ENCODE data around the gene HSPA1L.
"Not testable (repeated sequence)": the region's sequence is repeated elsewhere in the genome, so short reads cannot be mapped to it uniquely, and the experiment has no call there.

The HSPA1L gene

GRCh38 chr6:31819871-31820299 is 4.8 kb upstream of the HSPA1L start:
- Histone ChIP-seq H3K27me3 (replicated peaks; ENCODE audit: control insufficient read depth, insufficient read depth, low read length) (no peaks in the 10 kb centered on the region), H3K4me3 (replicated peaks; ENCODE audit: low read depth, low read length) (no peak overlapping the region), H3K36me3 (ENCODE audit: control insufficient read depth, insufficient read depth, low read length) (no peaks in the 10 kb centered on the region)
- TF ChIP-seq CTCF (IDR thresholded peaks at IDR 0.05; ENCODE audit: insufficient read depth, low read length, poor library complexity, severe bottlenecking): no peak
- DNase-seq (ENCODE audit: extremely low read depth, insufficient read length): no peak

DNA sequence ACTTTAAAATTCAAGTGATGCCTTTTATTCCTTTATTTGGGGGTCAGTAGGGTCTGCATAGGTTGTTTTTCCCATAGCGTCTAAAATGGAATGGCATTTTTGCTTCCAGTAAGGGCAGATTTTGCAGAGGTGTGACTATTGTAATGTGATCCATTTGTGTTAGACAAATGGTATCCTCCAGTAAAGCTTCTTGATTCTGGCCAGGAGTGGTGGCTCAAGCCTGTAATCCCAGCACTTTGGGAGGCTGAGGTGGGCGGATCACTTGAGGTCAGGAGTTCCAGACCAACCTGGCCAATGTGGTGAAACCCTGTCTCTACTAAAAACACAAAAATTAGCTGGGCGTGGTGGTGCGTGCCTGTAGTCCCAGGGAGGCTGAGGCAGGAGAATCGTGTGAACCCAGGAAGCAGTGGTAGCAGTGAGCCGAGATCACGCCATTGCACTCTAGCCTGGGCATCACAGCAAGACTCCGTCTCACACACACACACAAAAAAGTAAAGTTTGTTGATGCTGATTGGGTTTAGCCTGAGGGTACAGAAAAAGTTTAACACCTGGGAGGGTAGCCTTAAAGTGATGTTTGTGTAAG is 2.9 kb upstream of the HSPA1L start:
- not testable (repeated sequence) for H3K36me3 ChIP-seq (ENCODE audit: control insufficient read depth, insufficient read depth, low read length); H3K27me3 ChIP-seq (replicated peaks; ENCODE audit: control insufficient read depth, insufficient read depth, low read length); DNase-seq (ENCODE audit: extremely low read depth, insufficient read length); H3K4me3 ChIP-seq (replicated peaks; ENCODE audit: low read depth, low read length)

DNA sequence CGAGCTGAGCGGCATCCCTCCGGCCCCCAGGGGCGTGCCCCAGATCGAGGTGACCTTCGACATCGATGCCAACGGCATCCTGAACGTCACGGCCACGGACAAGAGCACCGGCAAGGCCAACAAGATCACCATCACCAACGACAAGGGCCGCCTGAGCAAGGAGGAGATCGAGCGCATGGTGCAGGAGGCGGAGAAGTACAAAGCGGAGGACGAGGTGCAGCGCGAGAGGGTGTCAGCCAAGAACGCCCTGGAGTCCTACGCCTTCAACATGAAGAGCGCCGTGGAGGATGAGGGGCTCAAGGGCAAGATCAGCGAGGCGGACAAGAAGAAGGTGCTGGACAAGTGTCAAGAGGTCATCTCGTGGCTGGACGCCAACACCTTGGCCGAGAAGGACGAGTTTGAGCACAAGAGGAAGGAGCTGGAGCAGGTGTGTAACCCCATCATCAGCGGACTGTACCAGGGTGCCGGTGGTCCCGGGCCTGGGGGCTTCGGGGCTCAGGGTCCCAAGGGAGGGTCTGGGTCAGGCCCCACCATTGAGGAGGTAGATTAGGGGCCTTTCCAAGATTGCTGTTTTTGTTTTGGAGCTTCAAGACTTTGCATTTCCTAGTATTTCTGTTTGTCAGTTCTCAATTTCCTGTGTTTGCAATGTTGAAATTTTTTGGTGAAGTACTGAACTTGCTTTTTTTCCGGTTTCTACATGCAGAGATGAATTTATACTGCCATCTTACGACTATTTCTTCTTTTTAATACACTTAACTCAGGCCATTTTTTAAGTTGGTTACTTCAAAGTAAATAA is 2.2 kb upstream of the HSPA1L start:
- peak overlapping the region; percentile 53 for H3K4me3 ChIP-seq (replicated peaks; ENCODE audit: low read depth, low read length)
- not testable (repeated sequence) for H3K27me3 ChIP-seq (replicated peaks; ENCODE audit: control insufficient read depth, insufficient read depth, low read length); DNase-seq (ENCODE audit: extremely low read depth, insufficient read length); H3K36me3 ChIP-seq (ENCODE audit: control insufficient read depth, insufficient read depth, low read length)

DNA sequence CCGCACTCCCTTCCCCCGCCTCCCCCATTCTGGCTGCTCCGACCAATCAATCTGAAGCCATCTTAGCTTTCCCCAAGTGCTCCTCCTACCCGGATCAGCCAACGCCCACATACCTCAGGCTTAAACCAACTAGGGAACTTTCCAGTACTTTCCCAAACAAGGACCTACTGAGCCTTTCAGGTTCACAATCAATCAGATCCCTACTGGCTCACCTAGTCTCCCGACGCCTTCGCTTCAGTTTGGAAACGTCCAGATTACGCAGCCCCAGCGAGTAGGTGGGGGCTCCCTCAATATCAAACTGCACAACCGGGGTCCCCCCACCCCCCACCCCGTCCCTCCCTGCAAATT is 432 bp downstream of the HSPA1L start:
- H3K4me3 ChIP-seq (replicated peaks; ENCODE audit: low read depth, low read length): peak overlapping the region; percentile 57
- no peaks in the 10 kb centered on the region for H3K27me3 ChIP-seq (replicated peaks; ENCODE audit: control insufficient read depth, insufficient read depth, low read length)
- no peaks in the 10 kb centered on the region for H3K36me3 ChIP-seq (ENCODE audit: control insufficient read depth, insufficient read depth, low read length)
- no peak for TF ChIP-seq CTCF (IDR thresholded peaks at IDR 0.05; ENCODE audit: insufficient read depth, low read length, poor library complexity, severe bottlenecking)
- DNase-seq (ENCODE audit: extremely low read depth, insufficient read length): peak; percentile 66

- H3K36me3 ChIP-seq (ENCODE audit: control insufficient read depth, insufficient read depth, low read length): no peaks in the 10 kb centered on the region
- no peak for TF ChIP-seq CTCF (IDR thresholded peaks at IDR 0.05; ENCODE audit: insufficient read depth, low read length, poor library complexity, severe bottlenecking)
- no peak overlapping the region for H3K4me3 ChIP-seq (replicated peaks; ENCODE audit: low read depth, low read length)
- no peak for DNase-seq (ENCODE audit: extremely low read depth, insufficient read length)
- no peaks in the 10 kb centered on the region for H3K27me3 ChIP-seq (replicated peaks; ENCODE audit: control insufficient read depth, insufficient read depth, low read length)
Measured at GRCh38 chr6:31813465-31813849, 1.6 kb downstream of the HSPA1L start.

- Histone ChIP-seq H3K36me3 (ENCODE audit: control insufficient read depth, insufficient read depth, low read length) (no peaks in the 10 kb centered on the region), H3K27me3 (replicated peaks; ENCODE audit: control insufficient read depth, insufficient read depth, low read length) (no peaks in the 10 kb centered on the region), H3K4me3 (replicated peaks; ENCODE audit: low read depth, low read length) (no peak overlapping the region)
- DNase-seq (ENCODE audit: extremely low read depth, insufficient read length): no peak
- no peak for TF ChIP-seq CTCF (IDR thresholded peaks at IDR 0.05; ENCODE audit: insufficient read depth, low read length, poor library complexity, severe bottlenecking)
Measured at GRCh38 chr6:31811645-31812044, 3.4 kb downstream of the HSPA1L start.

GRCh38 chr6:31808599-31808998 is 6.5 kb downstream of the HSPA1L start:
- DNase-seq (ENCODE audit: extremely low read depth, insufficient read length); H3K4me3 ChIP-seq (replicated peaks; ENCODE audit: low read depth, low read length); H3K27me3 ChIP-seq (replicated peaks; ENCODE audit: control insufficient read depth, insufficient read depth, low read length); H3K36me3 ChIP-seq (ENCODE audit: control insufficient read depth, insufficient read depth, low read length): not testable (repeated sequence)
